HG03378 (cell line): ENCODE results near the gene NIP7.

Experiments used
- ATAC-seq: cut with Tn5 transposase; IDR thresholded peaks from one replicate; pipeline ENCODE4 v1.9.1; 2021; ENCODE audit warnings: mild to moderate bottlenecking, moderate library complexity; ENCODE audit not compliant: unreplicated experiment

NIP7 gene

GRCh38 chr16:69384974-69385373 lies 45.4 kb downstream of the NIP7 start:
- ATAC-seq = no peak

GRCh38 chr16:69386596-69386995 lies 47.0 kb downstream of the NIP7 start:
- ATAC-seq = no peak
